DMS114 treated with DMSO at 0.1 percent for 48 hours (cell line): ENCODE results near the gene SLC25A12.
"Not testable (repeated sequence)": the region's sequence is repeated elsewhere in the genome, so short reads cannot be mapped to it uniquely, and the experiment has no call there.

ENCODE experiments used
- DNase-seq: peaks from one replicate; lab custom pipeline; 2025; ENCODE audit not compliant: unreplicated experiment; lab: John Stamatoyannopoulos, UW

Gene SLC25A12

DNA sequence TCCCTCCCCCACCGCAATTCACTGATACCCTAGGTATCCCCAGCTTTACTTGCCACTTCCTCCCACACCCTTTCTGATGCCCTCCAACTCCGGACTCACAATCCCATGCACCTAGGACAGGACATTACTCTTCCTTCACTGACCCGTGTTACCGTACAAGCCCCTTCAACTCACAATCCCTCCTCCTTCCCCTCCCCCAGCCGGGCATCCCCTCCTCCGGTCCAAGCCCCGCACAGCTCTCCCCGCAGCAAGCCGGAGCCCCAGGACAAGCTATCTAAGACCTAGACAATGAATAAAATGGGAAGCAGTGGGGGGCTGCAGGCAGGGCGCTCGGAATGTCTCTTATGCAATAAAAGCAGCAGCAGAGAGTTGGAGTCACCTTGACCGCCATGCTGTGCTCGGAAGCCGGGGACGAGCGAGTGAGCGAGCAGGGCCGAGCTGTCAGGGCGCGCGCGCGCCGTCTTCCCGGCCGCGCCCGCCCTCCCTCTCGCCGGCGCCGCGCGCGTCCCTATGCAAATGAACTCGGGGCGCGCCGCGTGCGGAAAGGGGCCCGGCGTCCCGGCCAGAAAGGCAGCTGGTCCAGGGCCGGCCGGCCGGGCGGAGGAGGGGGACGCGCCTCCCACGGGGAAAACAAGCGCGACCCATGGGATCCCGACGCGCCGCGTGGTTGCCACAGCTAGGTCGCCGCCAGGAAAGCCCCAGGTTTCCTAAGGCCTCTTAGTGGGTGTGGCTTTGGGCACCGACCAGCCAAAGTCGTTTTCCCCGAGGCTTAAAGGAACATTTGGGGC, at the start of gene SLC25A12:
SLC25A12 (minus strand) TSS at position 421 of the 788 bp plus-strand sequence; CDS start at position 391, 30 bp downstream.
- peak; percentile 61 for DNase-seq

- no peak for DNase-seq
Observed at GRCh38 chr2:171941316-171941699, 47.3 kb upstream of the SLC25A12 start.

DNA sequence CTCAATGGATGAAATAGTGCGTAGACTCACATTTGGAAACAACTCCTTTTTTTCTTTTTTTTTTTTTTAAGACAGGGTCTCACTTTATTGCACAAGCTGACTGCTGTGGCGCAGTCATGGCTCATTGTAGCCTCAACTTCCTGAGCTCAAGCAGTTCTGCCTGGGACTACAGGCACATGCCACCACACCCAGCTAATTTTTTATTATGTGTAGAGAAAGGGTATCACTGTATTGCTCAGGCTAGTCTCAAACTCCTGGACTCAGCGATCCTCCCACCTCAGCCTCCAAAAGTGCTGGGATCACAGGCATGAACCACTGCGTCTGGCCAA, 45.7 kb upstream of the SLC25A12 start:
- no peak for DNase-seq

DNA sequence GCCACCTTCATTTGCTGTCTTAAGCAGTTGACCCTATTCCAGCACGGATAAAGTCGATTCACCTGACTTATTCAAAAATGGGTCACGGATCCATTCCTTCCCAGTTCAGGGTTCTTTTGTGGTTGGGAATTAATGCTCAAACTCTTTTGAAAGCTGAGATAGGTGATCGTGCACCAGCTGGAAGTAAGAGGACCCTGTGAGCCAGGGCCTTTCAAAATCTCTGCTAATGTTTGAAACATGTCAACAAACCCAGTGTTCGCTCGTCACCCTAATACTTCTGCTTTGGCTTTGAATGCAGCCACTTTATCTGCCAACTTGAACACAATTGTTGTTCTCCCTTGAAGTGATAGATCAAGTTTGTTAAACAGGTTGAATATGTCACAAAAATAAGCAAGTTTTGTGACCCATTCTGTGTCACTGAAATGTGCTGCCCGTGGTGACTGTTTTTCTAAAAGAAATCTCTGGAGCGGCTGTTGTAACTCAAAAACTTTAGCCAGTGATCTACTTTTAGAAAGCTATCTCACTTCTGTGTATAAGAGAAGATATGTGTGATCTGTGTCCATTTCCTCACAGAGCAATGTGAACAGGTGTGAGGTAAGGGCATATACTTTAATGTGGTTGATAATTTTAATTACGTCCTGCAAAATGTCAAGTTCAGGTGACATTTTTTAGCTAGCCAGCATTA, 45.2 kb upstream of the SLC25A12 start:
- no peak for DNase-seq

DNA sequence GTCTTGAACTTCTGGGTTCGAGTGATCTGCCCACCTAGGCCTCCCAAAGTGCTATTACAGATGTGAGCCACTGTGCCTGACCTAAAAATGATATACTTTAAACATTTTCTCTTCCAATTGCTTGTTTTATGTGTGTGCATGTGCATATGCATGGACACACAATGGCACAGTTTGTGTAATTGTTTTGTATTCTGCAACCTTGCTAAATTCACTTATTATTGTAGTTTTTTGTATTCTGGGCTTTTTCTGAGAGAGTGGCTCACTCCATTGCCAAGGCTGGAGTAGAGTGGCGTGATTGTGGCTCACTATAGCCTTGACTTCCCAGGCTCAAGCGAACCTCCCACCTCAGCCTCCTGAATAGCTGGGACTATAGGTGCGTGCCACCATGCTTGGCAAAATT, 36.3 kb upstream of the SLC25A12 start:
- DNase-seq: no peak

DNA sequence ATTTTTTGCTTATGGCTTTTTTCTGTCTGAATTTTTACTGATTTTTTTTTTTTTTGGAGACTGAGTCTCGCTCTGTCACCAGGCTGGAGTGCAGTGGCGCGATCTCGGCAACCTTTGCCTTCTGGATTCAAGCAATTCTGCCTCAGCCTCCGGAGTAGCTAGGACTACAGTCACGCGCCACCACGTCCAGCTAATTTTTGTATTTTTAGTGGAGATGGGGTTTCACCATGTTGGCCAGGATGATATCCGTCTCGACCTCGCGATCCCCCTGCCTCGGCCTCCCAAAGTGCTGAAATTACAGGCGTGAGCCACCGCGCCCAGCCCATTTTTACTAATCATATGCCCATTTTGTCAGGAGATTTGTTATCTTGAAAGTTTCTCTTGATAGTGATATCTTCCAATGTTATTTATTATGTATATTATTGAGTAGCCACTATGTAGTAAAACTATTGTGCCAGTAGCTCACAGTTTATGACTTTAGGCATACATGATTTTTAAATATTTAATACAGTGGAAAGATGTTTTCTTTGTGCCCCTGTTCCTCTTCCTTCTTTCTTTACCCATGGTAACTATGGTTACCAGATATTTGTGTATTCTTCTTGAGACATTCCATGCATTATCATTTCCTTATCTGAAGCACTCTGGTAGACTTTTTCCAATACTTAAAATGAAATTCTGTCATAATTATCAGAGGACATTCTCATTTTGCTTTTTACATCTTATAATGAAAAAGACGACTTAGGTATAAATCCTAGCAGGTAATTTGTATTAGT, 30.3 kb upstream of the SLC25A12 start:
- no peak for DNase-seq

DNA sequence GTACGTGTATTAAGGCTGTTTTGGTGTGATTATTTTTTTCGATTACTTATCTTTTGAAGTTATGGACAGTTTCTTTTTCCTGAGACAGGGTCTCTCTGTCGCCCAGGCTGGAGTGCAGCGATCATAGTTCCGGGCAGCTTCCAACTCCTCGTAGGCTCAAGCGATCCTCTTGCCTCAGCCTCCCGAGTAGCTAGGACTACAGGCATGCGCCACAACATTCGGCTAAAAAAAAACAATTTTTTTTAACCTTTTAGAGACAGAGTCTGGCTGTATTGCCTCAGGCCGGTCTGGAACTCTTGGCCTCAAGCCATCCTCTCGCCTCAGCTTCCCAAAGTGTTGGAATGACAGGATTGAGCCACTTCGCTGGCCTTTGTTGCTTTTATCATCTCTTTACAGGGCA, 29.2 kb upstream of the SLC25A12 start:
- peak; percentile 9 for DNase-seq

- DNase-seq: peak; percentile 85
Observed at GRCh38 chr2:171922230-171923022, 28.4 kb upstream of the SLC25A12 start, which contains the start of gene HAT1. TSS of gene HAT1 (plus strand) at chr2:171922461. CDS start at chr2:171922501, 40 bp downstream.

DNA sequence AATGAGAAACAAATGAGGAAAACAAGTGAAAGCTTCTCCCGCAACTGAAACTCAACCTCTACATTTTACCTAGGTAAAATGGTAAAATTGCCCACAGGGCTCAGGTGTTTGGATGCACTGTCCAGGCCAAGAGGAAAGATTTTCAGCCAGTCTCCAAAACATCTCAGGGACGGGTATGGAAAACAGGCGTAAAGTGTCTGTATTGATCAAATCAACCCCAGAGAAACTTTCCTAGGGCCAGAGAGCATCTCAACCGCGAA, 27.9 kb upstream of the SLC25A12 start:
- DNase-seq: no peak

GRCh38 chr2:171919453-171919852, 25.4 kb upstream of the SLC25A12 start:
- no peak for DNase-seq

GRCh38 chr2:171913517-171913916, 19.5 kb upstream of the SLC25A12 start:
- no peak for DNase-seq

DNA sequence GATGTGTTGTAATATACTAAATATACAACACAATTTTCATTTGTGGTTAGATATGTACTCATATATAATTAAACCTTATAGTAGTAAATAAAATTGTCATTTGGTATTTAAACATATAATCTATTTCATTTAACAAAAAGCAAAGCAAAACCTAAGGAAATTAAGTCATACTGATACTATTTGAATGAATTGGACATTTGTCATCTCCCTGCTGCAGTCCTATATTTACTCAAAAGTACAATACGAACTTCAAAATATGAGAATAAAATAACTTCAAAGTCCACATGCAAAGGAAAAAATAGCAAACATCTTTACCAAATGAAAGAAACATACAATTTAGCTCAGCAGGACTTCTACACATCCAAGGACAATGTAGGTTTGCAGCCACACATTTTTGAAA, 16.4 kb upstream of the SLC25A12 start:
- DNase-seq: no peak

- no peak for DNase-seq
Observed at GRCh38 chr2:171909266-171909665, 15.2 kb upstream of the SLC25A12 start.

DNA sequence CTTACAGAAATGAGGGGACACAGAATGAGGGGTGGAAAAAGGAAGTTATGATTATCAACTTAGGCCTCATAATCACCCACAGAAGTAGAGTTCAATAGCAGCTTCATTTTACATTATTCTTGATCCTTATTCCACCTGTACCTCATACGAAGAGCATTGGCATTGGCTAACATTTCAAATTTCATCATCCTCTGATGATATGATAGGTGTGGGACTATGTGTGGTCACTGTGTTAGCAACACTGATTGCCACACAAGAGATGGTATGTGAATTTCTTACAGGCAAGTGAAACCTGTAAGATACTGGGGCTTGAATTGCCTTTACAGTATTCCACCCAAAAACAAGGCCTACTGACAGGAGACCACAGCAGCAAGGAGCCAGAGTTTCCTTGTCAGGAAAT, 14.2 kb upstream of the SLC25A12 start:
- no peak for DNase-seq

GRCh38 chr2:171902840-171903420, 8.9 kb upstream of the SLC25A12 start:
- no peak for DNase-seq

GRCh38 chr2:171899623-171900282, 5.7 kb upstream of the SLC25A12 start:
- not testable (repeated sequence) for DNase-seq

GRCh38 chr2:171895786-171896185, 1.7 kb upstream of the SLC25A12 start:
- no peak for DNase-seq

DNA sequence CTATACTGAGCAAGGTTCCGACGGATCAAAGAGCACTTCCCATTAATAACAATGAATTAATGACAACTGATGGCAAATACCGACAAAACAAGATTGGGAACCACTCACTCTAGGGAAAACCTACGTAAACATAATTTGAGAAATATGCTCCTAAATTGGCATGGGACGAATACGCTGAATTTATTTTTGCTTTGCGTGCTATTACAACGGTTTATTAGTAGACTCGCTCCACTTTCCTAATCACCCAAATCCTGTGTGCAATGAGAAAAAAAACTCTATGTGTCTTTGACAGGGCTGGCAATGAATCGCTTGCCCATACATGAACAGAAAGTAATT, 536 bp upstream of the SLC25A12 start:
- DNase-seq: no peak

DNA sequence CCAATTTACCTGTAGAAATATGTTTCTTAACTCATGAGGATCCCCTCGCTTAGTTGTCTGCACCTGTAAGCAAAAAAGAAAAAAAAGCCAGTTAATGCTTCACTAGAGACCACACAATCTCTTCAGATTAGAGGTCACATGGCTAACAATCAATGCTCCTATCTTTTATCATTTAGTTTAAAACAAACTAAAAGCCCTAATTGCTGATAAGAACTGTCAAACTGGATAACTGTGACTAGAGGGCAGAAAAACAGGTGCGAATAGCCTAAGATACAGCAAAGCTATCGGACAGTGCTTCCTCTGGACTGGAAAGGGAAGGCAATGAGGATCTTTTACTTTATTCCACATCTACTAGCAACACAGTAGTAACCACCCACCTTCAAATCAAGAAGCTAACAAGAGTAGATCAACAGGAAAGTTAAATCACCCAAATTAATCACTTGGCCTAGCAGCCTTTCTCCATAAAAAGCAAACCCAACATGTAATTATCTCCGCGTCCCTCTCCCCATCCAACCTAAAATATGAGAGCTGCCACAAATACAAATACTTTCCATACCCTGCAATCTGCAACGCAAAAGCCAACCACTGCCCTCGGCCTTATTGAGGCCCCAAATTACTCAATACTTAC, 734 bp downstream of the SLC25A12 start:
- DNase-seq: no peak

DNA sequence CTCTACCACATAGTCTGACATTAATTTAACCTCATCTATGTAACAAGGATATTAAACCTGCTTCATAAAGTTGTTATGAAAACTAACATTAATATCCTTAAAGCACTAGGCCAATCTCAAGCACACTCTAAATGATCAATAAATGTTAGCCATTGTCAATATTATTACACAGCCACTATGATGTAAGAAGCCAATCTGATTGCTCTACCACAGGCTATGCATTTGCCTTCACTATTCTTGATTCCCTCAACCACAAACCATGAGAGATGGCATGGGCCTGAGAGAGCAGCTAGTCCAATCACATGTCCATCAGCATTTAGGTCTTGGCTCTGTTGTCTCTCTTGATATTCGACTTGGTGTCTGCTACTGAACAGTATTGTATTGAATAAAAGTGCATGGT, 4.2 kb downstream of the SLC25A12 start:
- no peak for DNase-seq
